Measurements from ENCODE around the gene MGAT3. TPM values are rescaled to one million over a fixed set of nuclear protein-coding genes. Genes with fewer than 3 reads are reported as not detected.
"Not testable (repeated sequence)": the region's sequence is repeated elsewhere in the genome, so short reads cannot be mapped to it uniquely, and the experiment has no call there.

Gene MGAT3
- total and polyA plus RNA-seq, 10 donors = 1.3 to 14.4 (median 9.1) TPM

DNA sequence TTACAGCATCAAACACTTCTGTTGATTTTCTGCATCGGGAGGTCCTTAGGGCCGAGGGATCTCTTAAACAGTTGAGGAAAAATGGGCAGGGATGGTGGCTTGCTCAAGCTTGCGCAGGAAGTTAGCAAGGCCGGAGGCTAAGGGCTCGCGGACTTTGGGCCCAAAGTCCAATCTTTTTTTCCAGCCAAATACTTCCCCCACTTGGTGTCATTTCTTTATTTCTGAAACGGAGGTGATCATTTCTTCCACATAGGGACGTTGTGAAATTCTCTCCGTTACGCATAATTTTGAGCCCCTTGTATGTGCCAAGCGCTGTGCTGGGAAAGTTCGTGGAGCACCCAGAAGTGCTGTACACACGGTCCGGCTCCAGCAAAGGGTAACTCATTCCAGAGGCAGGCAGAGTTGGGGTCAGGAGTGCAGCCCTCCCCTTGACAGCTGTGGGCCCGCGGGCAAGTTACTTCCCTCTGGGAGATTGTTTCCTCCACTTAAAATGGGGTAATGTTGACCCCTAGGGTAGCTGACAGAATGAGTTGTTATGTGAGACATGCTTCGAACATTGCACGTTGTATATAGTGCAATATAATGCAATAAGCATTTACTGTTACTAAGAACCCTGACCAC is 46.1 kb downstream of the MGAT3 start:
- Histone ChIP-seq H3K4me1 (peaks cover 17 to 70% (median 42%) of the 10 kb centered on the region in 6 donors), H3K27me3 (replicated peaks in 1 of 7) (no peaks in the 10 kb centered on the region), H3K36me3 (peaks cover 3 to 43% (median 41%) of the 10 kb centered on the region in 6 donors), H3K4me3 (peak overlapping the region; percentile 93 to 99 (median 98)), H3K27ac (peak overlapping the region; percentile 77 to 93 (median 87)), H3K9me3 (no peaks in the 10 kb centered on the region)
- DNase-seq = no peak
- intact Hi-C loops (cut with DNase I; ENCODE audit: low total_unique reads) = no loop called here
- TF ChIP-seq, protein P1, sequence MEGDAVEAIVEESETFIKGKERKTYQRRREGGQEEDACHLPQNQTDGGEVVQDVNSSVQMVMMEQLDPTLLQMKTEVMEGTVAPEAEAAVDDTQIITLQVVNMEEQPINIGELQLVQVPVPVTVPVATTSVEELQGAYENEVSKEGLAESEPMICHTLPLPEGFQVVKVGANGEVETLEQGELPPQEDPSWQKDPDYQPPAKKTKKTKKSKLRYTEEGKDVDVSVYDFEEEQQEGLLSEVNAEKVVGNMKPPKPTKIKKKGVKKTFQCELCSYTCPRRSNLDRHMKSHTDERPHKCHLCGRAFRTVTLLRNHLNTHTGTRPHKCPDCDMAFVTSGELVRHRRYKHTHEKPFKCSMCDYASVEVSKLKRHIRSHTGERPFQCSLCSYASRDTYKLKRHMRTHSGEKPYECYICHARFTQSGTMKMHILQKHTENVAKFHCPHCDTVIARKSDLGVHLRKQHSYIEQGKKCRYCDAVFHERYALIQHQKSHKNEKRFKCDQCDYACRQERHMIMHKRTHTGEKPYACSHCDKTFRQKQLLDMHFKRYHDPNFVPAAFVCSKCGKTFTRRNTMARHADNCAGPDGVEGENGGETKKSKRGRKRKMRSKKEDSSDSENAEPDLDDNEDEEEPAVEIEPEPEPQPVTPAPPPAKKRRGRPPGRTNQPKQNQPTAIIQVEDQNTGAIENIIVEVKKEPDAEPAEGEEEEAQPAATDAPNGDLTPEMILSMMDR (IDR thresholded peaks at IDR 0.05 in 8 of 11, conservative IDR thresholded peaks at IDR 0.05 in 3 of 11) = no peak
- TF ChIP-seq POLR2AphosphoS5 (IDR thresholded peaks at IDR 0.05) (no peak), POLR2A (IDR thresholded peaks at IDR 0.05) (no peak)
- 3 to 9% (median 5%) methylated on average over 18 of the region's 18 CpGs for WGBS, 5 donors

GRCh38 chr22:39503630-39504029 is 46.8 kb downstream of the MGAT3 start:
- no peaks in the 10 kb centered on the region for H3K27me3 ChIP-seq (replicated peaks in 1 of 7)
- intact Hi-C loops (cut with DNase I; ENCODE audit: low total_unique reads) = no loop called here
- peaks cover 17 to 73% (median 42%) of the 10 kb centered on the region in 6 donors for H3K4me1 ChIP-seq
- peak overlapping the region in 4 of 8 donors; percentile 83 to 93 (median 88) for H3K27ac ChIP-seq
- H3K9me3 ChIP-seq = no peaks in the 10 kb centered on the region
- peaks cover 3 to 50% (median 46%) of the 10 kb centered on the region in 6 donors for H3K36me3 ChIP-seq
- DNase-seq = no peak
- 55 to 70% (median 60%) methylated on average over 6 of the region's 6 CpGs for WGBS, 5 donors
- TF ChIP-seq, protein P1 (IDR thresholded peaks at IDR 0.05 in 8 of 11, conservative IDR thresholded peaks at IDR 0.05 in 3 of 11) = no peak
- TF ChIP-seq POLR2A (IDR thresholded peaks at IDR 0.05) = no peak
- no peak for TF ChIP-seq POLR2AphosphoS5 (IDR thresholded peaks at IDR 0.05)
- H3K4me3 ChIP-seq = peak overlapping the region in 5 of 8 donors; percentile 93 to 99 (median 98)

- H3K9me3 ChIP-seq = no peaks in the 10 kb centered on the region
- TF ChIP-seq POLR2AphosphoS5 (IDR thresholded peaks at IDR 0.05) (no peak), POLR2A (IDR thresholded peaks at IDR 0.05) (no peak)
- TF ChIP-seq, protein P1 (IDR thresholded peaks at IDR 0.05 in 8 of 11, conservative IDR thresholded peaks at IDR 0.05 in 3 of 11) = no peak
- peak overlapping the region in 3 of 8 donors; percentile 98 to 99 (median 99) for H3K4me3 ChIP-seq
- no peaks in the 10 kb centered on the region for H3K27me3 ChIP-seq (replicated peaks in 1 of 7)
- DNase-seq = no peak
- intact Hi-C loops (cut with DNase I; ENCODE audit: low total_unique reads) = no loop called here
- peaks cover 17 to 77% (median 43%) of the 10 kb centered on the region in 6 donors for H3K4me1 ChIP-seq
- H3K27ac ChIP-seq = peak overlapping the region in 1 of 8 donors; percentile 93
- peaks cover 3 to 55% (median 50%) of the 10 kb centered on the region in 6 donors for H3K36me3 ChIP-seq
- 89 to 97% (median 96%) methylated on average over 16 of the region's 16 CpGs for WGBS, 5 donors
Measured at GRCh38 chr22:39504071-39504470, 47.3 kb downstream of the MGAT3 start.

GRCh38 chr22:39507021-39507420 is 50.2 kb downstream of the MGAT3 start:
- H3K9me3 ChIP-seq; H3K4me3 ChIP-seq; intact Hi-C loops (cut with DNase I; ENCODE audit: low total_unique reads); H3K27me3 ChIP-seq (replicated peaks in 1 of 7); DNase-seq; H3K27ac ChIP-seq: not testable (repeated sequence)
- peaks cover 16 to 87% (median 44%) of the 10 kb centered on the region in 6 donors for H3K4me1 ChIP-seq
- H3K36me3 ChIP-seq = peaks cover 3 to 84% (median 76%) of the 10 kb centered on the region in 6 donors
- 73 to 93% (median 81%) methylated on average over 10 of the region's 10 CpGs for WGBS, 5 donors

Data from spleen (tissue), 11 donors.